Neuronal stem cell (in vitro differentiated cells): ENCODE results near the gene FOXP1.

Source experiments
- DNase-seq: peaks from one replicate; pipeline ENCODE4 v3.0.0-alpha.2; 2013; ENCODE audit warnings: low spot score
- H2AFZ ChIP-seq: one replicate; pipeline ENCODE4 v1.6.1; 2013; ENCODE audit warnings: mild to moderate bottlenecking, low read length, inconsistent platforms
- H2AK5ac ChIP-seq: 2 replicates; pipeline ENCODE4 v1.6.1; 2013; ENCODE audit warnings: low read depth, mild to moderate bottlenecking, inconsistent platforms, low read length, moderate library complexity, mixed read lengths
- H2BK120ac ChIP-seq: 2 replicates; pipeline ENCODE4 v1.6.1; 2013; ENCODE audit warnings: low read depth, mild to moderate bottlenecking, inconsistent platforms, low read length, moderate library complexity, mixed read lengths
- H2BK12ac ChIP-seq: one replicate; pipeline ENCODE4 v1.6.1; 2013; ENCODE audit warnings: low read length, inconsistent platforms
- H2BK15ac ChIP-seq: 2 replicates; pipeline ENCODE4 v1.6.1; 2013; ENCODE audit warnings: mild to moderate bottlenecking, low read length, inconsistent platforms, mixed read lengths
- H2BK5ac ChIP-seq: one replicate; pipeline ENCODE4 v1.6.1; 2013; ENCODE audit warnings: inconsistent platforms, mild to moderate bottlenecking, low read length, moderate library complexity
- H3K14ac ChIP-seq: one replicate; pipeline ENCODE4 v1.6.1; 2013; ENCODE audit warnings: low read length, inconsistent platforms
- H3K18ac ChIP-seq: 2 replicates; pipeline ENCODE4 v1.6.1; 2013; ENCODE audit warnings: low read length, inconsistent platforms
- H3K23ac ChIP-seq: 2 replicates; pipeline ENCODE4 v1.6.1; 2013; ENCODE audit warnings: low read depth, mild to moderate bottlenecking, mixed read lengths, low read length, inconsistent platforms; ENCODE audit not compliant: poor library complexity
- H3K27ac ChIP-seq: replicated peaks from 3 replicates; pipeline ENCODE4 v1.5.1; 2013; ENCODE audit warnings: low read length, inconsistent platforms
- H3K27me3 ChIP-seq, 3 experiments: 2 replicates each; pipeline ENCODE4 v1.6.1; 2013; ENCODE audit warnings: low read length in 3 of 3, mild to moderate bottlenecking in 2 of 3, inconsistent platforms in 1 of 3, low read depth in 1 of 3, mixed read lengths in 1 of 3, moderate library complexity in 1 of 3; ENCODE audit not compliant: control insufficient read depth in 3 of 3, insufficient read depth in 3 of 3
- H3K36me3 ChIP-seq, 2 donors: replicated peaks in 1 of 2; 2 replicates each; pipeline ENCODE4 v1.6.1; 2013; ENCODE audit warnings: low read length in 2 of 2; ENCODE audit not compliant: control insufficient read depth in 2 of 2, insufficient read depth in 2 of 2
- H3K4ac ChIP-seq: 2 replicates; pipeline ENCODE4 v1.6.1; 2013; ENCODE audit warnings: inconsistent platforms, mild to moderate bottlenecking, low read length, moderate library complexity
- H3K4me1 ChIP-seq, 2 donors: 1 replicate in 1 of 2; 2 replicates in 1 of 2; pipeline ENCODE4 v1.6.1; 2013; ENCODE audit warnings: low read length in 2 of 2, low read depth in 1 of 2; ENCODE audit not compliant: control insufficient read depth in 2 of 2, insufficient read depth in 1 of 2
- H3K4me2 ChIP-seq: one replicate; pipeline ENCODE4 v1.6.1; 2013; ENCODE audit warnings: mild to moderate bottlenecking, low read length, inconsistent platforms; ENCODE audit not compliant: insufficient read depth, poor library complexity, severe bottlenecking
- H3K4me3 ChIP-seq, 2 donors: 2 replicates each; pipeline ENCODE4 v1.5.1; 2013; ENCODE audit warnings: low read length in 2 of 2, mild to moderate bottlenecking in 2 of 2, inconsistent platforms in 1 of 2, moderate library complexity in 1 of 2
- H3K79me1 ChIP-seq: one replicate; pipeline ENCODE4 v1.6.1; 2013; ENCODE audit warnings: low read depth, mild to moderate bottlenecking, inconsistent platforms, low read length, moderate library complexity
- H3K9ac ChIP-seq: one replicate; pipeline ENCODE4 v1.6.1; 2013; ENCODE audit warnings: mild to moderate bottlenecking, low read depth, low read length, inconsistent platforms; ENCODE audit not compliant: poor library complexity
- H3K9me3 ChIP-seq, 2 donors: replicated peaks in 1 of 2; 2 replicates each; pipeline versions ENCODE3 to v1.6.1; 2013; ENCODE audit warnings: low read length in 2 of 2, mild to moderate bottlenecking in 2 of 2, inconsistent platforms in 1 of 2, low read depth in 1 of 2, mixed read lengths in 1 of 2, moderate library complexity in 1 of 2; ENCODE audit not compliant: control insufficient read depth in 2 of 2, insufficient read depth in 1 of 2
- H4K8ac ChIP-seq: one replicate; pipeline ENCODE4 v1.6.1; 2013; ENCODE audit warnings: low read depth, mild to moderate bottlenecking, inconsistent platforms, low read length, moderate library complexity
- H4K91ac ChIP-seq: one replicate; pipeline ENCODE4 v1.6.1; 2013; ENCODE audit warnings: low read length, low read depth, mild to moderate bottlenecking, inconsistent platforms; ENCODE audit not compliant: poor library complexity
- WGBS, 2 donors: extraction: QIAGEN DNeasy Blood & Tissue Kit; methylation state at CpG; one replicate each; pipeline ENCODE4 v1.1.7; 2013; ENCODE audit warnings: missing lambda C conversion rate in 2 of 2, mixed read lengths in 1 of 2; ENCODE audit not compliant: insufficient read length in 2 of 2, insufficient replicate concordance in 1 of 2; ENCODE audit errors: extremely low coverage in 2 of 2; 5-methylcytosine and 5-hydroxymethylcytosine counted together

Gene FOXP1

DNA sequence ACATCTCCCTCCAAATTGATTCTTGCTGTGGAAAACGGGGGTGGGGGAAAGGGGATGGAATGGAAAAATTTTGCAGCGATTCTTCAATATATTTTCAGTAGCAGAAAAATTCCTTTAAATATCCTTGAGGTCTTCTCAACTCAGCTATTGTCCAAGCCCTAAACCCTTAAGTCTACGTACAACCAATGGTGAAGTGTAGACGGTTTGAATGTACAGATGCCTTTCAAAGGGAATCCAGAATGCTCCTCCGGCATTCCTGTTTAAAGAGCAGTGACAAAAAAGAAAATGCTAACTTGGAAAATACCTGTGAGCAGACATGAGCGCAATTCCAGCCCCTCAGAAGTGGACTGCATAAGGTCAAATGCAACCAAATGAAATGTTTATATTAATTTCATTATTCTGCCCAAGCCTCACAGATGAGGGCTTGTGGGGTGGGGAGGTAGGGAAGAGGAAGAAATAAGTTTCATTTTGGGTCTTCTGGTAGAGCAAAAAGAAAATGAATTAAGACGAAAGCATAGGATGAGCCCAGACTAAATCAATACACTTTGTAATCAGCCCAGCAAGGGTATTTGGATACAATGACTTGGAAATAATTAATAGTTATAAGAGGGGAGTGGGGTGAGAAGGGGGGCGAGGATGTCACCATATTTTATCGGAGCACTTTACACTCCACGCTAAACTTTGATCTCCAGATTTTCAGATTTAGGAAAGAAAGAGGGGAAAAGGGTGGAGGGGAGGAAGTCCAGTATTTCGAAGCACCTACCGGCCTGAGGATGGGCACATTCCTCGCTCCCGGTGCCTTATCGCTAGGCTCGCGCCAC, 2.7 kb downstream of the FOXP1 start:
- Histone ChIP-seq H3K4me3 (peak overlapping the region; percentile 76 to 92), H3K79me1 (peaks cover 15% of the 10 kb centered on the region), H3K27ac (no peak overlapping the region), H2BK120ac (peak overlapping the region; percentile 76), H3K27me3 (no peaks in the 10 kb centered on the region), H3K23ac (no peak overlapping the region), H3K18ac (peak overlapping the region; percentile 98), H2BK12ac (no peak overlapping the region), H2BK15ac (no peak overlapping the region), H3K9me3 (no peaks in the 10 kb centered on the region), H3K4me2 (peak overlapping the region; percentile 90), H3K14ac (peak overlapping the region; percentile 98), H3K4me1 (peaks cover 6 to 16% of the 10 kb centered on the region in 2 donors), H4K8ac (no peak overlapping the region), H2AFZ (peak overlapping the region; percentile 95), H3K4ac (no peak overlapping the region), H4K91ac (no peak overlapping the region), H2AK5ac (peak overlapping the region; percentile 71), H3K9ac (peak overlapping the region; percentile 99), H2BK5ac (peak overlapping the region; percentile 98), H3K36me3 (peaks cover 0 to 8% of the 10 kb centered on the region in 2 donors)
- no peak for DNase-seq
- no CpG with 5 or more reads among the region's 17 CpGs for WGBS, 2 donors

DNA sequence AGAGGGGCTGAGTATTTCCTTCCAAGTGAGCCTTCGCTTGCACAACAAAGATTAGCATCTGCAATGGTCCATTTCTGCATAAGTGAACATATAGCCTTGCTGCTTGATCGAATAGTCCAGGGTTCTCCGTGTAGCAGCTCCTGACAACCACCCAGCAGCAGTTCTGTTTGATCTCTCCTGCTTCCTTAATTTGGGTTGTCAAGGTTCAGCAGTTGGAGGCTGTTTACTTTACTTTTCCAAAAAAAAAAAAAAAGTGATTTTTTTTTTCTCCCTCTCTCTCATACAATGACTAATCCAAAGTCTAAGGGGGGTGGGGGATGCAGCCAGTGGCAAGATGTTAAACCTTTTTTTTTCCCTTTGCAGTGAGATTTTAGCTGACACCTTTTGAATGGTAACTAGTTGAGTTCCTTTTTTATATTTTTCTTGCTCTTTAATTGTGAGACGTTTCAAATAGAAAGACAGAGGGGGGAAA, 3.6 kb downstream of the FOXP1 start:
- H2BK12ac ChIP-seq, result no peak overlapping the region
- H3K79me1 ChIP-seq, result peaks cover 15% of the 10 kb centered on the region
- no peak overlapping the region for H3K27ac ChIP-seq
- H2BK5ac ChIP-seq, result no peak overlapping the region
- H3K27me3 ChIP-seq, result no peaks in the 10 kb centered on the region
- H2BK120ac ChIP-seq, result no peak overlapping the region
- H4K91ac ChIP-seq, result no peak overlapping the region
- H3K4me2 ChIP-seq, result no peak overlapping the region
- H2AK5ac ChIP-seq, result no peak overlapping the region
- peaks cover 2 to 8% of the 10 kb centered on the region in 2 donors for H3K36me3 ChIP-seq
- no peak overlapping the region for H3K4ac ChIP-seq
- DNase-seq, result no peak
- no peak overlapping the region for H3K18ac ChIP-seq
- peaks cover 7 to 10% of the 10 kb centered on the region in 2 donors for H3K4me1 ChIP-seq
- no peak overlapping the region for H3K9ac ChIP-seq
- H3K23ac ChIP-seq, result no peak overlapping the region
- no peak overlapping the region for H2AFZ ChIP-seq
- H4K8ac ChIP-seq, result no peak overlapping the region
- H3K9me3 ChIP-seq, result no peaks in the 10 kb centered on the region
- no peak overlapping the region for H2BK15ac ChIP-seq
- WGBS, 2 donors, result no CpG with 5 or more reads among the region's 4 CpGs
- H3K14ac ChIP-seq, result no peak overlapping the region
- no peak overlapping the region for H3K4me3 ChIP-seq

DNA sequence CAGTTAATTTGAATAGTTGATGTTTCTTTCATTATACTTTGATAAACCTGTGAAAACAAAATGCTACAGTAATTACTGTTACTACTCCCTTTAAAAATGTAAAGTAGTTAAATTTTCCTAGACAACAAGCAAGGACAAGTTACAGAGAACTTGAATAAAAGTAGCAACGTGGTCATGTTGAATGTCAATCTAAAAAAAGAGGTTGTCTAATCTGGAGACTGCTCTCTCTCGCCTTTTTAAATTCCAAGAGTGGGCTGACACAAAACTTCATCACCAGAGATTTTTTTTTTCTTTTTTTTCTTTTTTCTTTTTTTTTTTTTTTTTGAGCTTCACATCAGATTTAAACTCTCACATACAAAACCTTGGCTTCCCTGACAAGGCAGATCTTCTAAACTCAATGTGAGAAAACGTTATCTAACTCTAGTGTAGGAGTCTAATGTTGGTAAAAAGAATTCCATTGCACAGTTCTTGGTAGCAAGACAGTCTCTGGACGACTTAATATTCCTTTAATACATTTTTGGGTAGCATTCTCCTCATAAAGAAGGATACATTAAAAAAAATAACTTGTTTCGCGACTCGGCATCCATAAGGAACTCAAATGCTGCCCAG, 4.1 kb downstream of the FOXP1 start:
- H2BK5ac ChIP-seq, result no peak overlapping the region
- H3K18ac ChIP-seq, result no peak overlapping the region
- no peak overlapping the region for H3K14ac ChIP-seq
- no peak overlapping the region for H2AFZ ChIP-seq
- H3K4me1 ChIP-seq, result peaks cover 7 to 10% of the 10 kb centered on the region in 2 donors
- no peaks in the 10 kb centered on the region for H3K9me3 ChIP-seq
- no peak overlapping the region for H4K91ac ChIP-seq
- no peak overlapping the region for H2BK12ac ChIP-seq
- no peak overlapping the region for H4K8ac ChIP-seq
- H3K9ac ChIP-seq, result no peak overlapping the region
- peaks cover 2 to 8% of the 10 kb centered on the region in 2 donors for H3K36me3 ChIP-seq
- no peak overlapping the region for H2BK120ac ChIP-seq
- H2BK15ac ChIP-seq, result no peak overlapping the region
- H3K27me3 ChIP-seq, result no peaks in the 10 kb centered on the region
- no peak overlapping the region for H3K4me3 ChIP-seq
- peaks cover 15% of the 10 kb centered on the region for H3K79me1 ChIP-seq
- no peak overlapping the region for H2AK5ac ChIP-seq
- DNase-seq, result no peak
- no peak overlapping the region for H3K27ac ChIP-seq
- H3K4ac ChIP-seq, result no peak overlapping the region
- H3K4me2 ChIP-seq, result no peak overlapping the region
- no peak overlapping the region for H3K23ac ChIP-seq
- no CpG with 5 or more reads among the region's 7 CpGs for WGBS, 2 donors

DNA sequence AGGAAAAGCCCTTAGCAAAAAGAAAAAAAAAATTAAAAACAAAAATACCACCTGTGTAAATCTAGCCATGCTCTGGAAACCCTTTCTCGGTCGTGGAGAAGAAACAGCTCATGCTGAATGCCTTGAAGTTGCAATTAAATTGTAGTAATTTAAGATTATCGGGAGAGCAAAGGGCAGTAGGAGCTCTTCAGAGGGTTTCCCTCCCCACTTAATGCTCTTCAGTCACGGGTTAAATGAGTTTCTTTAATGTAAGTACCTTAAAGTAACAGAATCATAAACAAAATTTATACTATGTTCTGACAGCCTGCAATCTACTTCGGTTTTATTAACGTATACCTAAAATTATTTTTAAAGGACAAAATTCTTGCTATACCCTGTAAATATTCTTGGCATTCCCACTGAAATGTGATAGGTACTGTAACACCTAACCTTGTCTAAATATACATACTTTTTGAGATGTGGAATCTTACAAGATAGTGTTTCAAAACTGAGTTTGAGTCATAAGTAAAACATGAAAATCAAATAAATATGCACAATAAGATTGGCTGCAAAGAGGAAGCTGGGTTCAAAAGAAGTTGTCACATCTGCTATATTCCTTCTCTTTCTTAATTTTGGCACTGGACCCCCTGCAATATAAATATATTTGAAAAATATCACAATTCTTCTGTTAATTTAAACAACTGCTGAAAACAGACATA, 5.3 kb downstream of the FOXP1 start:
- H3K27me3 ChIP-seq, result no peaks in the 10 kb centered on the region
- no peak overlapping the region for H3K9ac ChIP-seq
- peaks cover 7 to 12% of the 10 kb centered on the region in 2 donors for H3K4me1 ChIP-seq
- H3K36me3 ChIP-seq, result peaks cover 2 to 8% of the 10 kb centered on the region in 2 donors
- no peak overlapping the region for H2AK5ac ChIP-seq
- no peak overlapping the region for H3K18ac ChIP-seq
- H3K9me3 ChIP-seq, result no peaks in the 10 kb centered on the region
- H2BK120ac ChIP-seq, result no peak overlapping the region
- H3K4me2 ChIP-seq, result no peak overlapping the region
- no peak overlapping the region for H3K4ac ChIP-seq
- no peak overlapping the region for H2BK12ac ChIP-seq
- no peak overlapping the region for H3K4me3 ChIP-seq
- H4K8ac ChIP-seq, result no peak overlapping the region
- no peak overlapping the region for H2BK5ac ChIP-seq
- H3K27ac ChIP-seq, result no peak overlapping the region
- no peak overlapping the region for H4K91ac ChIP-seq
- H3K14ac ChIP-seq, result no peak overlapping the region
- H2AFZ ChIP-seq, result no peak overlapping the region
- no CpG with 5 or more reads among the region's 6 CpGs for WGBS, 2 donors
- peaks cover 14% of the 10 kb centered on the region for H3K79me1 ChIP-seq
- no peak overlapping the region for H3K23ac ChIP-seq
- H2BK15ac ChIP-seq, result no peak overlapping the region
- no peak for DNase-seq
